Measurements from ENCODE around the gene STYXL1.

DNA sequence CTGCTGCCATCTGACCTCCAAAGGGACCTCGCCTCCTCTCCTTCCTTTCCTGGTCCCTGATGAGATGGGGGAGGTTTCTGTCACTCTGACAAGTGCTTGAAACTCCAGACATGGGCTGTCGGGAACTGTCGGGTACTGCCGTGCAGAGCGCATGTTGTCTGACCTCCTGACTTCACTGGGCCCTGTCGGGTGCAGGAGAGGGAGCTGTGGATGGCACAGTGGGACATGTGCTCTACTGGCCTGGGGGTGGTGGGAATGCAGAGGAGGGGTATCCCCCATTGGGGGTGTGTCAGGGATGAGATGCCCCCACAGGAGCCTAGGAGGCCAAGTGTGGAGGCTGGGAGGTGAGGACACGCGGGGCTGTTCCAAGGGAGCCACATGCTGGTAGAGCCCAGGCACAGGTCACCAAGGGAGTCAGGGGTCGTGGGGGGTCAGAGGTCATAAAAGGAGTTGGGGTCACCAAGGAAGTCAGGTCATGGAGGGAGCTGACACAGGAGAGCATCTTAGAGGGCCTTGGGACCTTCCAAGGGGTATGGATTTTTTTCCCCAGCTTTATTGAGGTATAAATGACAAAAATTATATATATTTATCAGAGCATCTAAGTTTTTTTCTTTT is 84.3 kb downstream of the STYXL1 start:
- TF ChIP-seq SUZ12 (IDR thresholded peaks at IDR 0.05; ENCODE audit: extremely low read depth, insufficient read depth, insufficient read length) (no peak), ZNF274 (IDR thresholded peaks at IDR 0.05; ENCODE audit: low read depth, low read length) (no peak), YY1 (IDR thresholded peaks at IDR 0.05; ENCODE audit: insufficient read depth, insufficient read length) (no peak)
